Measurements from ENCODE around the gene EIF1AY. TPM values are rescaled to one million over a fixed set of nuclear protein-coding genes. Genes with fewer than 3 reads are reported as not detected.

EIF1AY gene
- polyA plus RNA-seq, 10 donors, result 0.05 to 107 (median 90.1) TPM; not detected in 2

Other genes starting within 250 kb of the EIF1AY start
- under 1 TPM in 4 of 10 donors, not detected in 6; 0.28 to 0.38 (median 0.33) TPM for gene RPS4Y2, start 180.3 kb downstream of the EIF1AY start, polyA plus RNA-seq (ENCODE audit: insufficient read length in 10 of 10)

Data from muscle of back (tissue), 10 donors.